HEK293 (cell line): Measurements from ENCODE around the gene HUS1B.

ENCODE experiments used
- CTCF ChIA-PET: fragments of 350-600 bp; formaldehyde crosslinking; extraction: SDS; loops from one replicate; lab custom pipeline; 2021; ENCODE audit warnings: antibody characterized with exemption; lab: Yijun Ruan, JAX
- POLR2A ChIA-PET: fragments of 300-600 bp; formaldehyde crosslinking; extraction: SDS; loops from one replicate; lab custom pipeline; 2020; ENCODE audit warnings: antibody characterized with exemption, inconsistent platforms; lab: Yijun Ruan, JAX
- H3K27ac ChIP-seq: fragments of 200-500 bp; sonication (Bioruptor generic); 2 replicates; pipeline ENCODE4 v1.5.1; 2014; ENCODE audit warnings: low read depth, low read length, control low read depth, inconsistent platforms; ENCODE audit errors: extremely low read depth
- H3K36me3 ChIP-seq, 2 experiments: fragments of 200-500 bp in 1 of 2; sonication (Bioruptor generic) in 1 of 2; 1 replicate in 1 of 2; 2 replicates in 1 of 2; pipeline ENCODE4 v1.5.1; 2014 to 2017; ENCODE audit warnings: inconsistent platforms in 2 of 2, low read length in 2 of 2; ENCODE audit not compliant: control insufficient read depth in 2 of 2, insufficient read depth in 1 of 2
- H3K4me1 ChIP-seq: fragments of 200-500 bp; sonication (Bioruptor generic); 2 replicates; pipeline ENCODE4 v1.5.1; 2014; ENCODE audit warnings: mild to moderate bottlenecking, low read length, inconsistent platforms; ENCODE audit not compliant: control insufficient read depth, insufficient read depth
- H3K4me3 ChIP-seq: 2 replicates; pipeline ENCODE4 v1.5.1; 2011; ENCODE audit warnings: low read depth, mild to moderate bottlenecking, control low read depth, low read length, moderate library complexity
- H3K9me3 ChIP-seq: fragments of 200-500 bp; sonication (Bioruptor generic); 2 replicates; pipeline ENCODE4 v1.5.1; 2014; ENCODE audit warnings: low read depth, low read length, inconsistent platforms; ENCODE audit not compliant: control insufficient read depth, insufficient read depth
- EGR2 ChIP-seq: fragments of 450-650 bp; formaldehyde crosslinking; IDR thresholded peaks from 2 replicates; pipeline ENCODE4 v1.5.1; 2016; ENCODE audit warnings: low read depth, missing biosample characterization, missing genetic modification characterization
- HOXA7 ChIP-seq: sonication (generic); formaldehyde crosslinking; IDR thresholded peaks from 2 replicates; pipeline ENCODE4 v1.8.1; 2022; ENCODE audit warnings: missing genetic modification reagents, borderline replicate concordance
- KLF16 ChIP-seq: fragments of 450-650 bp; formaldehyde crosslinking; IDR thresholded peaks from 2 replicates; pipeline ENCODE4 v1.5.1; 2017; ENCODE audit warnings: missing biosample characterization, missing genetic modification characterization
- SALL2 ChIP-seq: fragments of 450-650 bp; formaldehyde crosslinking; IDR thresholded peaks from 2 replicates; pipeline ENCODE4 v1.5.0; 2017; ENCODE audit warnings: missing biosample characterization, mild to moderate bottlenecking, missing genetic modification characterization, borderline replicate concordance
- SETDB1 ChIP-seq: IDR thresholded peaks from one replicate; pipeline ENCODE4 v1.6.1; 2017; ENCODE audit warnings: mild to moderate bottlenecking, low read length, moderate library complexity, mixed read lengths; ENCODE audit not compliant: insufficient read length
- SP2 ChIP-seq: fragments of 450-650 bp; formaldehyde crosslinking; IDR thresholded peaks from 2 replicates; pipeline ENCODE4 v1.5.1; 2016; ENCODE audit warnings: missing biosample characterization, missing genetic modification characterization
- SP3 ChIP-seq: fragments of 450-650 bp; formaldehyde crosslinking; IDR thresholded peaks from 2 replicates; pipeline ENCODE4 v1.5.1; 2016; ENCODE audit warnings: missing biosample characterization, missing genetic modification characterization
- TCF7L2 ChIP-seq: IDR thresholded peaks from 2 replicates; pipeline ENCODE4 v1.6.1; 2011; ENCODE audit warnings: low read depth, mild to moderate bottlenecking, inconsistent platforms, low read length, moderate library complexity, borderline replicate concordance
- ZBTB17 ChIP-seq: fragments of 450-650 bp; formaldehyde crosslinking; IDR thresholded peaks from 2 replicates; pipeline ENCODE4 v1.5.1; 2016; ENCODE audit warnings: missing biosample characterization, missing genetic modification characterization
- ZBTB48 ChIP-seq: fragments of 450-650 bp; formaldehyde crosslinking; IDR thresholded peaks from 2 replicates; pipeline ENCODE4 v1.5.1; 2016; ENCODE audit warnings: missing biosample characterization, missing genetic modification characterization
- ZNF140 ChIP-seq: fragments of 450-650 bp; formaldehyde crosslinking; IDR thresholded peaks from 2 replicates; pipeline ENCODE4 v1.5.1; 2016; ENCODE audit warnings: missing biosample characterization, missing genetic modification characterization
- ZNF19 ChIP-seq: fragments of 450-650 bp; formaldehyde crosslinking; IDR thresholded peaks from 2 replicates; pipeline ENCODE4; 2016; ENCODE audit warnings: missing biosample characterization, missing genetic modification characterization, low read depth
- ZNF2 ChIP-seq: fragments of 450-650 bp; formaldehyde crosslinking; IDR thresholded peaks from 2 replicates; pipeline ENCODE4 v1.5.1; 2016; ENCODE audit warnings: missing biosample characterization, missing genetic modification characterization
- ZNF23 ChIP-seq: fragments of 450-650 bp; formaldehyde crosslinking; IDR thresholded peaks from 2 replicates; pipeline ENCODE4 v1.5.1; 2016; ENCODE audit warnings: missing biosample characterization, missing genetic modification characterization, borderline replicate concordance
- ZNF239 ChIP-seq: fragments of 450-650 bp; formaldehyde crosslinking; IDR thresholded peaks from 2 replicates; pipeline ENCODE4 v1.5.1; 2016; ENCODE audit warnings: missing biosample characterization, missing genetic modification characterization
- ZNF248 ChIP-seq: fragments of 450-650 bp; formaldehyde crosslinking; IDR thresholded peaks from 2 replicates; pipeline ENCODE4 v1.5.1; 2017; ENCODE audit warnings: missing biosample characterization, missing genetic modification characterization
- ZNF324 ChIP-seq: fragments of 450-650 bp; formaldehyde crosslinking; IDR thresholded peaks from 2 replicates; pipeline ENCODE4 v1.5.1; 2016; ENCODE audit warnings: missing biosample characterization, missing genetic modification characterization
- ZNF354C ChIP-seq: fragments of 450-650 bp; formaldehyde crosslinking; IDR thresholded peaks from 2 replicates; pipeline ENCODE4 v1.5.1; 2016; ENCODE audit warnings: missing biosample characterization, missing genetic modification characterization, low read depth, borderline replicate concordance
- ZNF416 ChIP-seq: fragments of 450-650 bp; formaldehyde crosslinking; IDR thresholded peaks from 2 replicates; pipeline ENCODE4 v1.5.1; 2016; ENCODE audit warnings: missing biosample characterization, missing genetic modification characterization
- ZNF501 ChIP-seq: fragments of 450-650 bp; formaldehyde crosslinking; IDR thresholded peaks from 2 replicates; pipeline ENCODE4 v1.5.1; 2016; ENCODE audit warnings: missing biosample characterization, missing genetic modification characterization
- ZNF544 ChIP-seq: fragments of 450-650 bp; formaldehyde crosslinking; IDR thresholded peaks from 2 replicates; pipeline ENCODE4 v1.5.0; 2017; ENCODE audit warnings: missing biosample characterization, missing genetic modification characterization
- ZNF624 ChIP-seq: fragments of 450-650 bp; formaldehyde crosslinking; IDR thresholded peaks from 2 replicates; pipeline ENCODE4 v1.5.1; 2017; ENCODE audit warnings: missing biosample characterization, missing genetic modification characterization
- ZNF670 ChIP-seq: fragments of 450-650 bp; formaldehyde crosslinking; IDR thresholded peaks from 2 replicates; pipeline ENCODE4 v1.5.1; 2016; ENCODE audit warnings: missing biosample characterization, missing genetic modification characterization, low read depth
- ZNF701 ChIP-seq: fragments of 450-650 bp; formaldehyde crosslinking; IDR thresholded peaks from 2 replicates; pipeline ENCODE4 v1.5.1; 2016; ENCODE audit warnings: missing biosample characterization, missing genetic modification characterization
- ZNF747 ChIP-seq: fragments of 450-650 bp; formaldehyde crosslinking; IDR thresholded peaks from 2 replicates; pipeline ENCODE4 v1.5.1; 2016; ENCODE audit warnings: missing biosample characterization, missing genetic modification characterization
- ZNF830 ChIP-seq: fragments of 450-650 bp; IDR thresholded peaks from 2 replicates; pipeline ENCODE4 v1.5.0; 2018; ENCODE audit warnings: missing biosample characterization, missing genetic modification characterization, low read depth, mild to moderate bottlenecking, moderate library complexity
- ZNF843 ChIP-seq: fragments of 450-650 bp; formaldehyde crosslinking; IDR thresholded peaks from 2 replicates; pipeline ENCODE4 v1.5.1; 2016; ENCODE audit warnings: missing biosample characterization, missing genetic modification characterization
- ZSCAN23 ChIP-seq: fragments of 450-650 bp; formaldehyde crosslinking; IDR thresholded peaks from 2 replicates; pipeline ENCODE4 v1.5.1; 2016; ENCODE audit warnings: missing biosample characterization, missing genetic modification characterization
- ZXDB ChIP-seq: fragments of 450-650 bp; formaldehyde crosslinking; IDR thresholded peaks from 2 replicates; pipeline ENCODE4 v1.5.1; 2016; ENCODE audit warnings: missing biosample characterization, missing genetic modification characterization
- TF ChIP-seq, protein P1 (sequence below): fragments of 450-650 bp; formaldehyde crosslinking; IDR thresholded peaks from 2 replicates; pipeline ENCODE4 v1.5.1; 2017; ENCODE audit warnings: missing biosample characterization, missing genetic modification characterization
- TF ChIP-seq, protein P2 (sequence below): fragments of 450-650 bp; formaldehyde crosslinking; IDR thresholded peaks from 2 replicates; pipeline ENCODE4 v1.5.1; 2016; ENCODE audit warnings: missing biosample characterization, missing genetic modification characterization
- TF ChIP-seq, protein P3 (sequence below): fragments of 450-650 bp; formaldehyde crosslinking; IDR thresholded peaks from 2 replicates; pipeline ENCODE4 v1.5.1; 2016; ENCODE audit warnings: missing biosample characterization, missing genetic modification characterization, low read depth
- TF ChIP-seq, protein P4 (sequence below): fragments of 450-650 bp; formaldehyde crosslinking; IDR thresholded peaks from 2 replicates; pipeline ENCODE4 v1.5.1; 2016; ENCODE audit warnings: missing biosample characterization, missing genetic modification characterization

HUS1B gene

DNA sequence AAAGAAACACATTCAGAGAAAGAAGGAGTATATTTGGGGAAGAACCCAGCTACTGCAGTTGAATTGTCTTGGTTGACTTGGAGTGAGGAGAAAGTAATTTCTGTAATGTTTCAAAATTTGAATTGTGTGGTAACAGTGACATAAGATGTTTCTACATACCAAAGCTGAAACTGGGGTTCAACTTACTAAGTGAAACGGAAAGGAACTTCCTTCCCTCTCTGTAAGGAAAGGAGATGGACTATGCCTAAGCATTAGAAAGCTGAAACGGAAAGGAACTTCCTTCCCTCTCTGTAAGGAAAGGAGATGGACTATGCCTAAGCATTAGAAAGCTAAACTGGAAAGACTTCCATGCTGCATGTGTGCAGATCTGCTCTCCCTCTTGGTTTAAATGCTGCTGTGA lies 46.0 kb downstream of the HUS1B start:
- no peak for TF ChIP-seq ZNF624 (tag by site-specific recombination)
- no peak for TF ChIP-seq ZXDB (tag by site-specific recombination)
- TF ChIP-seq ZNF140 (tag by site-specific recombination): no peak
- no peak for TF ChIP-seq ZNF416 (tag by site-specific recombination)
- no peak for TF ChIP-seq ZNF501 (tag by site-specific recombination)
- TF ChIP-seq ZNF830 (tag by site-specific recombination): no peak
- no peak for TF ChIP-seq ZSCAN23
- TF ChIP-seq, protein P1, sequence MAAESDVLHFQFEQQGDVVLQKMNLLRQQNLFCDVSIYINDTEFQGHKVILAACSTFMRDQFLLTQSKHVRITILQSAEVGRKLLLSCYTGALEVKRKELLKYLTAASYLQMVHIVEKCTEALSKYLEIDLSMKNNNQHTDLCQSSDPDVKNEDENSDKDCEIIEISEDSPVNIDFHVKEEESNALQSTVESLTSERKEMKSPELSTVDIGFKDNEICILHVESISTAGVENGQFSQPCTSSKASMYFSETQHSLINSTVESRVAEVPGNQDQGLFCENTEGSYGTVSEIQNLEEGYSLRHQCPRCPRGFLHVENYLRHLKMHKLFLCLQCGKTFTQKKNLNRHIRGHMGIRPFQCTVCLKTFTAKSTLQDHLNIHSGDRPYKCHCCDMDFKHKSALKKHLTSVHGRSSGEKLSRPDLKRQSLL: no peak
- TF ChIP-seq ZNF23 (tag by site-specific recombination): no peak
- TF ChIP-seq ZNF701 (tag by site-specific recombination): no peak
- no peak for TF ChIP-seq ZNF324 (tag by site-specific recombination)
- no peak for TF ChIP-seq SALL2 (tag by site-specific recombination)
- H3K4me1 ChIP-seq: no peaks in the 10 kb centered on the region
- H3K4me3 ChIP-seq: no peak overlapping the region
- POLR2A ChIA-PET: no interaction called here
- H3K27ac ChIP-seq: no peak overlapping the region
- peaks cover 3 to 22% of the 10 kb centered on the region in 2 experiments; a peak in 2 of 3 replicates for H3K36me3 ChIP-seq
- CTCF ChIA-PET: interaction anchor here (0.7 kb wide), 1 partner anchor 11 kb away, joined by 3 read pairs; no protein-coding TSS in a partner anchor
- H3K9me3 ChIP-seq: no peaks in the 10 kb centered on the region

DNA sequence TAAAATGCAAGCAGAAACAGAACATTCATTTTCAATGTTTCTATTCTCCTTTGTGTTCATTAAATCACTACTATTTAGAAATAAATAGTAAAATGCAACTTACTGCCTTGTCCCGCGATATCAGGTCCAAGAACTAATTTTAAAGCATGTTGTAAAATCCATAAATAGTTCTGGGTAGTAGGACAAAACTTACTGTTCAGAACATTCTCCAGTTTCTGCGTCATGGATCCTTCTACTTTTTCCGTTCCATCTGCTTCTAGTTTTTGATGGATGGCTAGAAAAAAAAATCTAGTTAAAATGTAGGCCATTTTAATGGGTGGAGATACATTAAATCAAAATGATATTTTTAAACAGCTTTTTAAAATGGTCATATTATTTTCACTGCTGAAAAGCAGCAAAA lies 47.0 kb downstream of the HUS1B start:
- CTCF ChIA-PET: interaction anchor here (1.2 kb wide), 1 partner anchor 16 kb away, joined by 3 read pairs; no protein-coding TSS in a partner anchor
- POLR2A ChIA-PET: no interaction called here

DNA sequence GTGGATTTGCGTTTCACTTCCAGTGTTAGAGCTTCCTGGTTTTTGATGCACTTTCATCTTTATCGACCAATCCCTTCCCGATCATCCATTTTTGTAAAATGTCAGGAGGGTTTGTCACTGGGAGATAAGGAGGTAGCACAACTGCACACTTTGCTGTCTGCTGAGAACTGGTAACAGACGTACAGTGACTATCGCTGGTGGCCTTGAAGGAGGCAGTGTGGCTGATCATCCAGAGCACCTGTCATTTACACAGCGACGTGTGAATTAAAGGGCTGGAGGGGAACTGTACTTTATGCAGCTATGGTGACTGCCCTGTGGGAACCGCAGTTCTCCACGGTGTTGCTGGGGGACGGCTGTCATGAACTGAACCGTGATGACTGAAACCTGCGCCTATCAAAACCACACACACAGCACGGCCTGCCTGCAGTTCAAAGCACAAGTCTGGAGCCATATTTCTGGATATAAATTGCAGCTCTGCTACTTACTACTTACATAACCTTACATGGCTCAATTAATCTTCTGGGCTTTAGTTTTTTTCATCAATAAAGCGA lies 50.0 kb downstream of the HUS1B start:
- H3K27ac ChIP-seq: no peak overlapping the region
- CTCF ChIA-PET: interaction anchor here (2.1 kb wide), 1 partner anchor 13 kb away, joined by 13 read pairs; no protein-coding TSS in a partner anchor
- POLR2A ChIA-PET: no interaction called here
- H3K36me3 ChIP-seq: peaks cover 0 to 15% of the 10 kb centered on the region in 2 experiments; a peak in 1 of 3 replicates
- H3K9me3 ChIP-seq: no peaks in the 10 kb centered on the region
- H3K4me3 ChIP-seq: no peak overlapping the region
- H3K4me1 ChIP-seq: no peaks in the 10 kb centered on the region
- TF ChIP-seq, protein P2, sequence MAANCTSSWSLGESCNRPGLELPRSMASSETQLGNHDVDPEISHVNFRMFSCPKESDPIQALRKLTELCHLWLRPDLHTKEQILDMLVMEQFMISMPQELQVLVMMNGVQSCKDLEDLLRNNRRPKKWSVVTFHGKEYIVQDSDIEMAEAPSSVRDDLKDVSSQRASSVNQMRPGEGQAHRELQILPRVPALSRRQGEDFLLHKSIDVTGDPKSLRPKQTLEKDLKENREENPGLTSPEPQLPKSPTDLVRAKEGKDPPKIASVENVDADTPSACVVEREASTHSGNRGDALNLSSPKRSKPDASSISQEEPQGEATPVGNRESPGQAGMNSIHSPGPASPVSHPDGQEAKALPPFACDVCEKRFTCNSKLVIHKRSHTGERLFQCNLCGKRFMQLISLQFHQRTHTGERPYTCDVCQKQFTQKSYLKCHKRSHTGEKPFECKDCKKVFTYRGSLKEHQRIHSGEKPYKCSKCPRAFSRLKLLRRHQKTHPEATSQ (tag by site-specific recombination): no peak
- TF ChIP-seq SETDB1: no peak
- TF ChIP-seq SP3: no peak
- TF ChIP-seq ZNF239: no peak
- TF ChIP-seq, protein P1: no peak
- TF ChIP-seq ZBTB17 (tag by site-specific recombination): no peak
- TF ChIP-seq, protein P3, sequence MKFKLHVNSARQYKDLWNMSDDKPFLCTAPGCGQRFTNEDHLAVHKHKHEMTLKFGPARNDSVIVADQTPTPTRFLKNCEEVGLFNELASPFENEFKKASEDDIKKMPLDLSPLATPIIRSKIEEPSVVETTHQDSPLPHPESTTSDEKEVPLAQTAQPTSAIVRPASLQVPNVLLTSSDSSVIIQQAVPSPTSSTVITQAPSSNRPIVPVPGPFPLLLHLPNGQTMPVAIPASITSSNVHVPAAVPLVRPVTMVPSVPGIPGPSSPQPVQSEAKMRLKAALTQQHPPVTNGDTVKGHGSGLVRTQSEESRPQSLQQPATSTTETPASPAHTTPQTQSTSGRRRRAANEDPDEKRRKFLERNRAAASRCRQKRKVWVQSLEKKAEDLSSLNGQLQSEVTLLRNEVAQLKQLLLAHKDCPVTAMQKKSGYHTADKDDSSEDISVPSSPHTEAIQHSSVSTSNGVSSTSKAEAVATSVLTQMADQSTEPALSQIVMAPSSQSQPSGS (tag by site-specific recombination): no peak
- TF ChIP-seq ZNF501 (tag by site-specific recombination): no peak
- no peak for TF ChIP-seq ZNF248 (tag by site-specific recombination)
- TF ChIP-seq ZNF843: no peak
- TF ChIP-seq TCF7L2: no peak
- TF ChIP-seq, protein P4, sequence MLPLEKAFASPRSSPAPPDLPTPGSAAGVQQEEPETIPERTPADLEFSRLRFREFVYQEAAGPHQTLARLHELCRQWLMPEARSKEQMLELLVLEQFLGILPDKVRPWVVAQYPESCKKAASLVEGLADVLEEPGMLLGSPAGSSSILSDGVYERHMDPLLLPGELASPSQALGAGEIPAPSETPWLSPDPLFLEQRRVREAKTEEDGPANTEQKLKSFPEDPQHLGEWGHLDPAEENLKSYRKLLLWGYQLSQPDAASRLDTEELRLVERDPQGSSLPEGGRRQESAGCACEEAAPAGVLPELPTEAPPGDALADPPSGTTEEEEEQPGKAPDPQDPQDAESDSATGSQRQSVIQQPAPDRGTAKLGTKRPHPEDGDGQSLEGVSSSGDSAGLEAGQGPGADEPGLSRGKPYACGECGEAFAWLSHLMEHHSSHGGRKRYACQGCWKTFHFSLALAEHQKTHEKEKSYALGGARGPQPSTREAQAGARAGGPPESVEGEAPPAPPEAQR (tag by site-specific recombination): no peak

More for the DNA sequence above, 47.0 kb downstream of the HUS1B start:
- Histone ChIP-seq H3K27ac (no peak overlapping the region), H3K4me3 (no peak overlapping the region), H3K4me1 (no peaks in the 10 kb centered on the region), H3K9me3 (no peaks in the 10 kb centered on the region), H3K36me3 (peaks cover 0 to 15% of the 10 kb centered on the region in 2 experiments; a peak in 2 of 3 replicates)
- TF ChIP-seq ZNF354C (tag by site-specific recombination) (no peak), HOXA7 (CRISPR knock-in tag) (no peak), ZNF747 (tag by site-specific recombination) (no peak), ZNF670 (no peak), ZBTB48 (no peak), ZNF19 (tag by site-specific recombination) (no peak), EGR2 (tag by site-specific recombination) (no peak), SP2 (tag by site-specific recombination) (no peak), ZNF2 (tag by site-specific recombination) (no peak), KLF16 (tag by site-specific recombination) (no peak), ZNF544 (tag by site-specific recombination) (no peak)
